Activated T-helper 17 cell treated with anti-CD3 and anti-CD28 coated beads, Interleukin-2, amount 50 U/mL, for 72 hours (primary cell): Measurements from ENCODE around the gene PATE2. TPM values are rescaled to one million over a fixed set of nuclear protein-coding genes. Genes with fewer than 3 reads are reported as not detected.

Source experiments
- ATAC-seq: fragments of 150-1000 bp; cut with Tn5 transposase; replicated peaks from 2 replicates; pipeline ENCODE4 v1.10.0; 2021; ENCODE audit warnings: mild to moderate bottlenecking, moderate library complexity
- H3K27ac Mint-ChIP-seq: one replicate; pipeline ENCODE4 v1.8.0; 2022; ENCODE audit warnings: mixed read lengths
- H3K27me3 Mint-ChIP-seq: one replicate; pipeline ENCODE4 v1.8.0; 2022; ENCODE audit warnings: mixed read lengths
- H3K36me3 Mint-ChIP-seq: one replicate; pipeline ENCODE4 v1.8.0; 2022; ENCODE audit warnings: low read depth, mild to moderate bottlenecking, mixed read lengths
- H3K4me1 Mint-ChIP-seq: one replicate; pipeline ENCODE4 v1.8.0; 2022; ENCODE audit warnings: mixed read lengths
- H3K4me3 Mint-ChIP-seq: one replicate; pipeline ENCODE4 v1.8.0; 2022; ENCODE audit warnings: mild to moderate bottlenecking, mixed read lengths
- H3K9me3 Mint-ChIP-seq: one replicate; pipeline ENCODE4 v1.8.0; 2022; ENCODE audit warnings: mixed read lengths
- total RNA-seq, 2 donors: library from RNA; stranded (reverse); gene quantifications; one replicate each; pipeline ENCODE4 v1.2.3, GENCODE V29; 2022

Gene PATE2
- total RNA-seq, 2 donors from 2014 or later = not detected

- Mint-ChIP-seq H3K27ac (no peak overlapping the region), H3K4me3 (no peak overlapping the region), H3K4me1 (peaks cover 8% of the 10 kb centered on the region), H3K27me3 (no peaks in the 10 kb centered on the region), H3K36me3 (no peaks in the 10 kb centered on the region), H3K9me3 (peaks cover 6% of the 10 kb centered on the region)
- ATAC-seq = no peak
These were observed 16.2 kb downstream of the PATE2 start for GRCh38 chr11:125762445-125762844.

GRCh38 chr11:125756050-125756449 is 22.6 kb downstream of the PATE2 start:
- H3K4me3 Mint-ChIP-seq = no peak overlapping the region
- H3K4me1 Mint-ChIP-seq = no peaks in the 10 kb centered on the region
- H3K27ac Mint-ChIP-seq = no peak overlapping the region
- H3K27me3 Mint-ChIP-seq = peaks cover 6% of the 10 kb centered on the region
- ATAC-seq = no peak
- peaks cover 6% of the 10 kb centered on the region for H3K9me3 Mint-ChIP-seq
- no peaks in the 10 kb centered on the region for H3K36me3 Mint-ChIP-seq

- ATAC-seq = no peak
- no peak overlapping the region for H3K4me3 Mint-ChIP-seq
- H3K9me3 Mint-ChIP-seq = no peaks in the 10 kb centered on the region
- no peaks in the 10 kb centered on the region for H3K4me1 Mint-ChIP-seq
- H3K36me3 Mint-ChIP-seq = no peaks in the 10 kb centered on the region
- H3K27me3 Mint-ChIP-seq = peaks cover 3% of the 10 kb centered on the region
- H3K27ac Mint-ChIP-seq = no peak overlapping the region
These were observed 28.0 kb downstream of the PATE2 start for GRCh38 chr11:125750629-125751028.

GRCh38 chr11:125745979-125746378 is 32.6 kb downstream of the PATE2 start, which contains the start of gene PATE1:
Gene PATE1, plus strand, starts transcription at chr11:125746279. Its CDS starts 26 bp downstream, at chr11:125746305.
- H3K27ac Mint-ChIP-seq = no peak within 1 kb of the TSS
- H3K27me3 Mint-ChIP-seq = peaks cover 3% of the 10 kb centered on the region
- no peaks in the 10 kb centered on the region for H3K9me3 Mint-ChIP-seq
- H3K4me3 Mint-ChIP-seq = no peak within 1 kb of the TSS
- H3K36me3 Mint-ChIP-seq = no peaks in the 10 kb centered on the region
- no peak for ATAC-seq
- no peaks in the 10 kb centered on the region for H3K4me1 Mint-ChIP-seq

DNA sequence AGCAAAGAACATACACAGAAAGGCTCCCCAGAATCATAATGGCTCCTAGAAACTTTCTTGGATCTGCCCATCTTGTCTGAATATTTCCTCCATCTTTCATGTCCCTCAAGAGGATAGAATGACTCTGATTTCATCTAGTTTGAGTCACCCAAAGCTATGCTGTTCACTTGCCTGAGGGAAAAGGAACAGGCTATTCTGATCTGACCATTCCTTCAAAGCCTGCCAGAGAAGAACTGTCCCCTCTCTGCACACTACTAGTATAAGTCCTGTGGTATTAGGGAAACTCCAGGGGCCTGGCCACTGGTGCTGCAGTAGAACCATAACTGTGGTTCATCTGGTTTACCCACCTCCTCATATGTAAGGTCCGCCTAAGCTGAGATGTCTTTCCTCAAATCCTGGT is 34.9 kb downstream of the PATE2 start:
- H3K27ac Mint-ChIP-seq = no peak overlapping the region
- no peak for ATAC-seq
- no peak overlapping the region for H3K4me3 Mint-ChIP-seq
- peaks cover 7% of the 10 kb centered on the region for H3K27me3 Mint-ChIP-seq
- H3K4me1 Mint-ChIP-seq = no peaks in the 10 kb centered on the region
- H3K9me3 Mint-ChIP-seq = no peaks in the 10 kb centered on the region
- no peaks in the 10 kb centered on the region for H3K36me3 Mint-ChIP-seq

DNA sequence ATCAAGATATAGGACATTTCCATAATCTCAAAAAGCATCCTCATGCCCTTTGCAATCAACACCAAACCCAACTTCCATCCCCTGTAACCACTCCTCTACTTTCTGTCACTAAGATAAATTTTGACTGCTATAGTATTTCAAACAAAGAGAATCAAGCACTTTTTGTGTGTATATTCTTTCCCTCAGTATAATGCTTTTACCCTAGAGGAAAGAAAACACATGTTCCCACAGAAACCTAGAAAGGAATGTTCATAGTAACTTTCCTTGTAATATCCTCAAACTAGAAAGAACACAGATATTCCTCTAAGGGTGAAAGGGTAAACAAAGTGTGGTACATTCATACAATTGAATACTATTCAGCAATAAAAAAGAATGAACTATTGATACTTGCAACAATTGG is 38.0 kb downstream of the PATE2 start:
- no peaks in the 10 kb centered on the region for H3K4me1 Mint-ChIP-seq
- ATAC-seq = no peak
- no peaks in the 10 kb centered on the region for H3K36me3 Mint-ChIP-seq

DNA sequence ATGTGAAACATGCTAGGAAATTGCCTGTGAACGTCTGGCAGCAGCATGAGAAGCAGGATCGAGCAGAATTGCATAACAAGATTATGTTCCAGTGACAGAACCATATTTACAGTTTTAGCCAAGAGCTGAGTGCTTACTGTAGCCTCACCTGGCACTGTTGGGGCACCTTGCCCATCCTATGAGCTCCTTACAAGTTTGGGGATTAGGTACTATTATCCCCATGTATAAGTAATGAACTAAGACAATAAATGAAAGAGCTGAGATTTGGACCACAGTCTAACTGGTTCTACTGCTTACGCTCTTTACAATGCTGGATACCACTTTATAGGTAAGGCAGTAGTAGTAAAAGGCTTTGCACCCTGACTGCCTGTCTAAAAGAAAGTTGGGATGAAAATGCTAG is 49.7 kb downstream of the PATE2 start:
- no peaks in the 10 kb centered on the region for H3K36me3 Mint-ChIP-seq
- H3K27ac Mint-ChIP-seq = no peak overlapping the region
- no peaks in the 10 kb centered on the region for H3K9me3 Mint-ChIP-seq
- ATAC-seq = no peak
- H3K27me3 Mint-ChIP-seq = peaks cover 5% of the 10 kb centered on the region
- no peaks in the 10 kb centered on the region for H3K4me1 Mint-ChIP-seq
- H3K4me3 Mint-ChIP-seq = no peak overlapping the region

More for the DNA sequence above, 38.0 kb downstream of the PATE2 start:
- H3K27me3 Mint-ChIP-seq = peaks cover 7% of the 10 kb centered on the region
- no peak overlapping the region for H3K4me3 Mint-ChIP-seq
- no peak overlapping the region for H3K27ac Mint-ChIP-seq
- H3K9me3 Mint-ChIP-seq = no peaks in the 10 kb centered on the region

Other genes starting within 250 kb of the PATE2 start
- 10 to 100 TPM; 17.0 to 40.5 TPM for gene EI24, start 209.4 kb downstream of the PATE2 start, total RNA-seq
- 100 to 1,000 TPM; 133 to 146 TPM for gene STT3A, start 186.0 kb downstream of the PATE2 start, total RNA-seq
- 100 to 1,000 TPM in 1 of 2 donors, 10 to 100 TPM in 1; 96.0 to 147 TPM for gene CHEK1, start 153.7 kb downstream of the PATE2 start, total RNA-seq
- gene ACRV1, start 98.0 kb downstream of the PATE2 start, total RNA-seq = not detected
- gene PATE1, start 32.5 kb downstream of the PATE2 start, total RNA-seq = not detected
- gene PATE3, start 9.3 kb upstream of the PATE2 start, total RNA-seq = not detected
- not detected for gene PATE4, start 54.5 kb upstream of the PATE2 start, total RNA-seq
- gene HYLS1, start 108.8 kb upstream of the PATE2 start, total RNA-seq = 1 to 10 TPM; 7.7 to 9.2 TPM
- 10 to 100 TPM; 13.1 to 15.9 TPM for gene PUS3, start 124.4 kb upstream of the PATE2 start, total RNA-seq
- gene DDX25, start 125.7 kb upstream of the PATE2 start, total RNA-seq = under 1 TPM; 0.32 to 0.69 TPM
- not detected for gene VSIG10L2, start 167.2 kb upstream of the PATE2 start, total RNA-seq